ENCODE measurements around the gene KCNH6.

Gene KCNH6

DNA sequence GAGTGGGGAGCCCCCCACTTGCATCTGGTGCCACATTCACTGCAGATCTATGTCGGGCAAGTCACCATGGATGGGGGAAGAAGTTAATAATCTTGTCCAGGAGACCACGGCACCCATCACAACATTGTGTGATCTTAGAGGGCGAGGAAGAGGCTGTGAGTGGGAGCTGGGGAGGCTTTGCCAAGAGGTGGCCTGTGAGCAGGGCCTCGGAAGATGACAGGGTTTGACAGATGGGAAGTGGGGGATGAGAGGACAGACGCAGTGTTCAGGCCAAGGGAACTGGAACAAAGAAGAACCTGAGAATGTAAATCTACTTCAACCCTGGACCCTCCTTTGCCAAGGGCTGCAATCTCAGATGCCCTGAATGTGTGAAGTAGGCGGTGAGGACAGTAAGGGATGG is 33.9 kb upstream of the KCNH6 start:
- no peak for DNase-seq (ENCODE audit: low read depth)
- TF ChIP-seq, protein P1, sequence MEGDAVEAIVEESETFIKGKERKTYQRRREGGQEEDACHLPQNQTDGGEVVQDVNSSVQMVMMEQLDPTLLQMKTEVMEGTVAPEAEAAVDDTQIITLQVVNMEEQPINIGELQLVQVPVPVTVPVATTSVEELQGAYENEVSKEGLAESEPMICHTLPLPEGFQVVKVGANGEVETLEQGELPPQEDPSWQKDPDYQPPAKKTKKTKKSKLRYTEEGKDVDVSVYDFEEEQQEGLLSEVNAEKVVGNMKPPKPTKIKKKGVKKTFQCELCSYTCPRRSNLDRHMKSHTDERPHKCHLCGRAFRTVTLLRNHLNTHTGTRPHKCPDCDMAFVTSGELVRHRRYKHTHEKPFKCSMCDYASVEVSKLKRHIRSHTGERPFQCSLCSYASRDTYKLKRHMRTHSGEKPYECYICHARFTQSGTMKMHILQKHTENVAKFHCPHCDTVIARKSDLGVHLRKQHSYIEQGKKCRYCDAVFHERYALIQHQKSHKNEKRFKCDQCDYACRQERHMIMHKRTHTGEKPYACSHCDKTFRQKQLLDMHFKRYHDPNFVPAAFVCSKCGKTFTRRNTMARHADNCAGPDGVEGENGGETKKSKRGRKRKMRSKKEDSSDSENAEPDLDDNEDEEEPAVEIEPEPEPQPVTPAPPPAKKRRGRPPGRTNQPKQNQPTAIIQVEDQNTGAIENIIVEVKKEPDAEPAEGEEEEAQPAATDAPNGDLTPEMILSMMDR (IDR thresholded peaks at IDR 0.05; ENCODE audit: low read depth, low read length, missing control alignments), result no peak
- no peak overlapping the region for H3K4me3 ChIP-seq (ENCODE audit: low read depth, low read length)

DNA sequence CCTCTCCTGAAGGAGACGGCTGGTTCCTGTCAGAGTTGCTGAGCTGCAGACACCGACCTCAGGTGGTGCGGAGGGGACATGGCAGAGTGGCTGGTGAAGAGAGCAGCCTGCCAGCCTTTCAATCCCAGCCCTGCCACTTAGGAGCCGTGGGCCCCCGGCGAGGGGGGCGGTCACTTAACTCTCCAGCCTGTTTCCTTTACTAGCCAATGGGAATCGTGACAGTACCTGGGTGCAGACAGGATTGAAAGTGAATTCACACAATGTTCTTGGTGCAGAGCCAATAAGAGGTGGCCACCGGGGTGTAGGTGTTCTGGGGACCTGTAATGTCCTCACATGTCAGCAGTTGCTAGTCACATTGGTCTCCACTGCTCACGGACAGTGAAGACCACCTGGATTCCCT is 32.8 kb upstream of the KCNH6 start:
- no peak for DNase-seq (ENCODE audit: low read depth)
- TF ChIP-seq, protein P1 (IDR thresholded peaks at IDR 0.05; ENCODE audit: low read depth, low read length, missing control alignments), result no peak
- no peak overlapping the region for H3K4me3 ChIP-seq (ENCODE audit: low read depth, low read length)

DNA sequence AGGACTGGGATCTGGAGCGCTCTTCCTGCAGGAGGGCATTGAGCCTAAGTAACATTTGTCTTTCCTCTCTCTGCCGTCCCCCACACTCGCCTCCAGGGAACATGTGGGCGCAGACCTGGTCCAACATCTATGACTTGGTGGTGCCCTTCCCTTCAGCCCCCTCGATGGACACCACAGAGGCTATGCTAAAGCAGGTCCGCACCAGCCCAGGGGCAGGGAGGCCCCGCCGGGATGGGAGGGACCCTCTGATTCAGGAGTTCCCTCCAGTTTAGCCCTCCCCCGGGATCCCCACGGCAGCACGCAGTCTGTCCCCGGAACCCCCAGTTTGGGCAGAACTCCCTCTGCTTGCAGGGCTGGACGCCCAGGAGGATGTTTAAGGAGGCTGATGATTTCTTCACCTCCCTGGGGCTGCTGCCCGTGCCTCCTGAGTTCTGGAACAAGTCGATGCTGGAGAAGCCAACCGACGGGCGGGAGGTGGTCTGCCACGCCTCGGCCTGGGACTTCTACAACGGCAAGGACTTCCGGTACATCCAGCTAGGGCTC is 32.2 kb upstream of the KCNH6 start:
- no peak overlapping the region for H3K4me3 ChIP-seq (ENCODE audit: low read depth, low read length)
- TF ChIP-seq, protein P1 (IDR thresholded peaks at IDR 0.05; ENCODE audit: low read depth, low read length, missing control alignments), result no peak
- no peak for DNase-seq (ENCODE audit: low read depth)

DNA sequence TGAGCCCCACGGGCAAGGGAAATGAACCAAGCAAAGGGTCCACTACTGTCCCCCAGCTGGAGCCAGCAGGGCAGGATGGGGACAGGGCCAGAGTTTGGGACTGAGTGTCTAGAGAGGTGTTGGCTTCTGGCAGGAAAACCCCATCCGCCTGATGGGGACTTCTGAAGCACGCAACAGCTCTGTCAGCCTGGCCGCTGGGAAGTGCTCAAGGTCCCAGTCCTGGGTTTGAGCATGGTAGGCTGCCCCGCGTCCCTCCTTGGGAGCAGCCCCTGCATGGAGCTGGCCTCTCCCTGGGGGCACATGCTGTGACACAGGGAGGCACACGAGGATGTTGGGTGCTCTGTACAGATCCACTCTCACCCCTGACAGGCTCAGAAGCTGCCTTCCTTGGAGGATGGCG is 31.7 kb upstream of the KCNH6 start:
- no peak overlapping the region for H3K4me3 ChIP-seq (ENCODE audit: low read depth, low read length)
- TF ChIP-seq, protein P1 (IDR thresholded peaks at IDR 0.05; ENCODE audit: low read depth, low read length, missing control alignments), result no peak
- DNase-seq (ENCODE audit: low read depth), result no peak

DNA sequence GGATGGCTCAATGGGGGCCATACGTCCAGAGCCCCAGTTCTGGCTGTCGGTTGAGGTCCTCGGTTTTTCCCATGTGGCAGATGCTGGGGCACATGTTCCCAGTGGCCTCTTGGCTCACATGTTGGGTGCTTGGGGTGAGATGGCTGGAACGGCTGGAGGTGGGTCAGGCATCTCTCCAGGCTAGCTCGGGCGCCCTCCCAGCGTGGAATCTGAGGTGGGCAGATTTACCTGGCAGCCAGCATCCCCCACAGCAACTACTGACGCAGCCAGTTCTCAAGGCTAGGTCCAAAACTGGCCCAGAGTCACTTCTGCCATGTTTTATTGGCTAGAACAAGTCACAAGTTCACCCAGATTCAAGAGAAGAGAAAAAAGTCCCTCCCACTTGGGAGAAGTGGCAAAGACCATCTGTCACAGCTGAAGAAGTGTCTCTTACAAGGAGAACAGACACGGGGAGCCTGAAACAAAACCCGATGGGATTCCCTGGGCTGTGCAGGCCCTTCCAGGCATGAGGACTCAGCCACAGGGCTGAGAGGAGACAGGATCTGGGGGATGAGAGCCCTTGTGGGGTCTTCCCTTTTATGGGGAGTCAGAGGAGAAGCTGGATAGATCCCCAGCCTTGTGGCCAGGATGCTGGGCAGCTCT is 31.1 kb upstream of the KCNH6 start:
- TF ChIP-seq, protein P1 (IDR thresholded peaks at IDR 0.05; ENCODE audit: low read depth, low read length, missing control alignments), result no peak
- no peak overlapping the region for H3K4me3 ChIP-seq (ENCODE audit: low read depth, low read length)
- DNase-seq (ENCODE audit: low read depth), result no peak

DNA sequence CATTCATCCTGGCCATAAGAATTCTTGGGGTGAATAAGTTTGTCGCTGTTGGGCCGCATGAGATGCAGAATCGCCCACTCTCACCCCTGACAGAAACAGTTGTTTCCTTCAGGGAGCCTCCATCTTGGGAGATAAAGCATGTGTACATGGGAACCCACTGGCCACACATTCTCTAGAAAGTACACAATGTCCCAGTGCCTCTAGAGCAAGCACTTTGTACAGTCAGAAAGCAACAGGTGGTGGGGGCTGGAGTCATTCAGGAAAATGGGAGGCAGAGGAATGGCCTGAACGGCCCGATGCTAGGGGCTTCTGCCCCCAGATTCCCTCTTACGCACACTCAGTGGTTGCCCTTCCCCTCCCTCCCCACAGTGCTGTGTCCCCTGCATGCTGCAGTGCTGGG is 30.2 kb upstream of the KCNH6 start:
- DNase-seq (ENCODE audit: low read depth), result no peak
- no peak overlapping the region for H3K4me3 ChIP-seq (ENCODE audit: low read depth, low read length)
- TF ChIP-seq, protein P1 (IDR thresholded peaks at IDR 0.05; ENCODE audit: low read depth, low read length, missing control alignments), result no peak

DNA sequence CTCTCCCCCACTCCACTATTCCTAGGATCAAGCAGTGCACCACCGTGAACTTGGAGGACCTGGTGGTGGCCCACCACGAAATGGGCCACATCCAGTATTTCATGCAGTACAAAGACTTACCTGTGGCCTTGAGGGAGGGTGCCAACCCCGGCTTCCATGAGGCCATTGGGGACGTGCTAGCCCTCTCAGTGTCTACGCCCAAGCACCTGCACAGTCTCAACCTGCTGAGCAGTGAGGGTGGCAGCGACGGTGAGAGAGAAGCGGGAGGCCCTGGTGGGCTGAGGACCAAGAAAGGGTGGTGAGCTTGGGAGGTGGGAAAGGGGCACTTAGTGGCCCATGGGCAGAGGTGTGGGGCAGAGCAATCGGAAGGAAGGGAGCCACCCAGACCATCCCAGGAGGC is 29.7 kb upstream of the KCNH6 start:
- no peak overlapping the region for H3K4me3 ChIP-seq (ENCODE audit: low read depth, low read length)
- no peak for DNase-seq (ENCODE audit: low read depth)
- TF ChIP-seq, protein P1 (IDR thresholded peaks at IDR 0.05; ENCODE audit: low read depth, low read length, missing control alignments), result no peak
